ENCODE data around the gene SLC38A10. TPM values are rescaled to one million over a fixed set of nuclear protein-coding genes. Genes with fewer than 3 reads are reported as not detected.

The SLC38A10 gene
- total and polyA plus RNA-seq, 10 of the 15 experiments (the other 5 are each of a cell fraction or from before 2014, with no cell fraction given) = 0.52 to 67.9 (median 22.1) TPM

- ChIA-PET POLR2A (no interaction called here), RAD21 (ENCODE audit: unreplicated experiment) (no interaction called here), SMC1A (ENCODE audit: uncharacterized antibody, unreplicated experiment) (no interaction called here), CTCF (no interaction called here)
- ATAC-seq (no peak), FAIRE-seq (no peak), DNase-seq (ENCODE audit: low read depth, low spot score) (no peak)
- Histone ChIP-seq H3K4me2 (ENCODE audit: control insufficient read depth, insufficient read depth) (no peak overlapping the region), H3K27me3 (replicated peaks in 1 of 2; ENCODE audit: control insufficient read depth in 2 of 2, insufficient read depth in 2 of 2, low read length in 1 of 2) (no peaks in the 10 kb centered on the region), H3K27ac (ENCODE audit: control insufficient read depth, insufficient read depth) (no peak overlapping the region), H4K20me1 (ENCODE audit: control insufficient read depth, insufficient read depth) (no peaks in the 10 kb centered on the region), H2AFZ (ENCODE audit: control insufficient read depth, low read depth, low read length) (no peak overlapping the region), H3K9ac (ENCODE audit: control insufficient read depth, insufficient read depth, low read length) (no peak overlapping the region), H3K4me1 (ENCODE audit: control insufficient read depth, insufficient read depth, low read length) (peaks cover 13% of the 10 kb centered on the region), H3K79me2 (ENCODE audit: control insufficient read depth, insufficient read depth, low read length) (peaks cover 9% of the 10 kb centered on the region), H3K4me3 (no peak overlapping the region), H3K36me3 (ENCODE audit: control insufficient read depth in 2 of 2, insufficient read depth in 2 of 2, low read length in 1 of 2) (peaks cover 4 to 12% of the 10 kb centered on the region in 2 experiments; a peak in 3 of 4 replicates), H3K9me3 (replicated peaks; ENCODE audit: control insufficient read depth, insufficient read depth, low read length) (no peaks in the 10 kb centered on the region)
- in situ Hi-C loops (cut with MboI) = loop anchor here (25.0 kb wide), 1 partner anchor 221 kb away; no protein-coding TSS in a partner anchor
- TF ChIP-seq JUNB (IDR thresholded peaks at IDR 0.05) (no peak), PAX5 (IDR thresholded peaks at IDR 0.05; ENCODE audit: borderline replicate concordance, low read depth, low read length) (no peak), CBX5 (IDR thresholded peaks at IDR 0.05; ENCODE audit: low read depth) (no peak), HCFC1 (IDR thresholded peaks at IDR 0.05; ENCODE audit: low read length) (no peak), HDAC6 (IDR thresholded peaks at IDR 0.05; ENCODE audit: unreplicated experiment) (no peak), RFX5 (IDR thresholded peaks at IDR 0.05; ENCODE audit: low read depth, low read length) (no peak), GABPA (IDR thresholded peaks at IDR 0.05; ENCODE audit: low read depth) (no peak)
- BruUV-seq (replicated peaks) = no TSS peak
- intact Hi-C loops (cut with micrococcal nuclease; ENCODE audit: unreplicated experiment) = no loop called here
- WGBS (ENCODE audit: insufficient coverage, insufficient replicate concordance, low lambda C conversion rate, missing lambda C conversion rate) = 94% methylated on average over 17 of the region's 17 CpGs
Observed at GRCh38 chr17:81233316-81233715, 61.8 kb downstream of the SLC38A10 start.

- ChIA-PET CTCF (no interaction called here), SMC1A (ENCODE audit: uncharacterized antibody, unreplicated experiment) (interaction anchor here (0.7 kb wide), 1 partner anchor 10 kb away, joined by 3 read pairs; the partner anchor contains the start of gene CEP131)
- no TSS peak for BruUV-seq (replicated peaks)
Observed at GRCh38 chr17:81232616-81233241, 62.4 kb downstream of the SLC38A10 start.

More at GRCh38 chr17:81232616-81233241, 62.4 kb downstream of the SLC38A10 start:
- no peak overlapping the region for H3K4me2 ChIP-seq (ENCODE audit: control insufficient read depth, insufficient read depth)
- no peaks in the 10 kb centered on the region for H4K20me1 ChIP-seq (ENCODE audit: control insufficient read depth, insufficient read depth)
- intact Hi-C loops (cut with micrococcal nuclease; ENCODE audit: unreplicated experiment) = no loop called here
- H3K79me2 ChIP-seq (ENCODE audit: control insufficient read depth, insufficient read depth, low read length) = peaks cover 3% of the 10 kb centered on the region
- no peak for DNase-seq (ENCODE audit: low read depth, low spot score)
- in situ Hi-C loops (cut with MboI) = loop anchor here (25.0 kb wide), 1 partner anchor 220 kb away; no protein-coding TSS in a partner anchor
- H3K4me3 ChIP-seq = no peak overlapping the region
- H3K36me3 ChIP-seq (ENCODE audit: control insufficient read depth in 2 of 2, insufficient read depth in 2 of 2, low read length in 1 of 2) = peaks cover 4 to 12% of the 10 kb centered on the region in 2 experiments; a peak in 3 of 4 replicates
- peaks cover 14% of the 10 kb centered on the region for H3K4me1 ChIP-seq (ENCODE audit: control insufficient read depth, insufficient read depth, low read length)
- no peaks in the 10 kb centered on the region for H3K27me3 ChIP-seq (replicated peaks in 1 of 2; ENCODE audit: control insufficient read depth in 2 of 2, insufficient read depth in 2 of 2, low read length in 1 of 2)
- no peak for FAIRE-seq
- H3K27ac ChIP-seq (ENCODE audit: control insufficient read depth, insufficient read depth) = no peak overlapping the region
- ChIA-PET POLR2A (no interaction called here), RAD21 (ENCODE audit: unreplicated experiment) (no interaction called here)
- TF ChIP-seq CHD4 (IDR thresholded peaks at IDR 0.05) (no peak), CREB1 (IDR thresholded peaks at IDR 0.05; ENCODE audit: low read depth) (no peak), NR2C1 (IDR thresholded peaks at IDR 0.05) (no peak), CBX3 (IDR thresholded peaks at IDR 0.05; ENCODE audit: borderline replicate concordance, low read depth) (no peak), ZNF384 (IDR thresholded peaks at IDR 0.05; ENCODE audit: borderline replicate concordance, low read depth, low read length) (no peak), STAT3 (IDR thresholded peaks at IDR 0.05; ENCODE audit: low read depth, low read length) (no peak), FOXK2 (IDR thresholded peaks at IDR 0.05) (no peak), TCF7 (IDR thresholded peaks at IDR 0.05; ENCODE audit: borderline replicate concordance) (no peak), IRF3 (IDR thresholded peaks at IDR 0.05) (no peak), YY1 (IDR thresholded peaks at IDR 0.05; ENCODE audit: low read depth, low read length) (no peak), MEF2B (IDR thresholded peaks at IDR 0.05; ENCODE audit: partially characterized antibody, poor library complexity, severe bottlenecking) (no peak), ZSCAN29 (IDR thresholded peaks at IDR 0.05) (no peak), ZBED1 (IDR thresholded peaks at IDR 0.05; ENCODE audit: borderline replicate concordance) (no peak)
- no peak overlapping the region for H3K9ac ChIP-seq (ENCODE audit: control insufficient read depth, insufficient read depth, low read length)
- ATAC-seq = no peak
- 88% methylated on average over 19 of the region's 19 CpGs for WGBS (ENCODE audit: insufficient coverage, insufficient replicate concordance, low lambda C conversion rate, missing lambda C conversion rate)
- no peak overlapping the region for H2AFZ ChIP-seq (ENCODE audit: control insufficient read depth, low read depth, low read length)
- no peaks in the 10 kb centered on the region for H3K9me3 ChIP-seq (replicated peaks; ENCODE audit: control insufficient read depth, insufficient read depth, low read length)
